Subcutaneous preadipocyte (primary cell): ENCODE measurements around the gene CLEC4C. TPM values are rescaled to one million over a fixed set of nuclear protein-coding genes. Genes with fewer than 3 reads are reported as not detected.

Experiments
- small RNA-seq: library from RNA; depleted of rRNA; stranded (forward); fragments of <200 nt; gene quantifications from one replicate; pipeline ENCODE3, GENCODE V24; 2012
- total RNA-seq: library from RNA; depleted of rRNA; stranded (reverse); fragments of >200 nt; gene quantifications from 2 replicates; pipeline ENCODE4 v1.2.3, GENCODE V29; 2012

The CLEC4C gene
- total RNA-seq: not detected in 2 replicates

GRCh38 chr12:7747246-7747645 is at the start of gene CLEC4C:
CLEC4C (minus strand) TSS chr12:7747375; CDS start chr12:7747348, 27 bp downstream.

GRCh38 chr12:7788884-7789528 is 41.8 kb upstream of the CLEC4C start, which contains the start of gene NANOG:
NANOG (plus strand) TSS chr12:7789402; CDS start chr12:7789615, 213 bp downstream.

GRCh38 chr12:7711133-7711532 is 36.0 kb downstream of the CLEC4C start, which contains the start of gene DPPA3:
DPPA3 (plus strand) TSS chr12:7711433; CDS start chr12:7711571, 138 bp downstream.

GRCh38 chr12:7695566-7696197 is 51.5 kb downstream of the CLEC4C start, which contains the start of gene GDF3:
GDF3 (minus strand) TSS chr12:7695775; CDS start chr12:7695728, 47 bp downstream.

Small RNA genes within 50 kb of the gene (small RNA-seq; reads per million reads assigned to genes)
- gene RF00019: not detected

Other genes starting within 250 kb of the CLEC4C start
- under 0.01 TPM in 2 replicates for gene CD163, start 243.6 kb downstream of the CLEC4C start, total RNA-seq
- gene APOBEC1, start 81.5 kb downstream of the CLEC4C start, total RNA-seq: not detected in 2 replicates
- not detected in 2 replicates for gene GDF3, start 51.6 kb downstream of the CLEC4C start, total RNA-seq
- not detected in 2 replicates for gene DPPA3, start 35.9 kb downstream of the CLEC4C start, total RNA-seq
- gene NANOGNB, start 17.8 kb upstream of the CLEC4C start, total RNA-seq: not detected in 2 replicates
- not detected in 2 replicates for gene NANOG, start 42.0 kb upstream of the CLEC4C start, total RNA-seq
- gene SLC2A14, start 125.5 kb upstream of the CLEC4C start, total RNA-seq: under 0.01 and 0.20 TPM in 2 replicates
- gene SLC2A3, start 188.8 kb upstream of the CLEC4C start, total RNA-seq: 99.6 and 137 TPM in 2 replicates